GM21529 (cell line): ENCODE data around the gene UXT.
"Not testable (repeated sequence)": the region's sequence is repeated elsewhere in the genome, so short reads cannot be mapped to it uniquely, and the experiment has no call there.

Experiments
- ATAC-seq: cut with Tn5 transposase; IDR thresholded peaks from one replicate; pipeline ENCODE4 v1.9.1; 2021; ENCODE audit not compliant: unreplicated experiment

UXT gene, protein sequence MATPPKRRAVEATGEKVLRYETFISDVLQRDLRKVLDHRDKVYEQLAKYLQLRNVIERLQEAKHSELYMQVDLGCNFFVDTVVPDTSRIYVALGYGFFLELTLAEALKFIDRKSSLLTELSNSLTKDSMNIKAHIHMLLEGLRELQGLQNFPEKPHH

DNA sequence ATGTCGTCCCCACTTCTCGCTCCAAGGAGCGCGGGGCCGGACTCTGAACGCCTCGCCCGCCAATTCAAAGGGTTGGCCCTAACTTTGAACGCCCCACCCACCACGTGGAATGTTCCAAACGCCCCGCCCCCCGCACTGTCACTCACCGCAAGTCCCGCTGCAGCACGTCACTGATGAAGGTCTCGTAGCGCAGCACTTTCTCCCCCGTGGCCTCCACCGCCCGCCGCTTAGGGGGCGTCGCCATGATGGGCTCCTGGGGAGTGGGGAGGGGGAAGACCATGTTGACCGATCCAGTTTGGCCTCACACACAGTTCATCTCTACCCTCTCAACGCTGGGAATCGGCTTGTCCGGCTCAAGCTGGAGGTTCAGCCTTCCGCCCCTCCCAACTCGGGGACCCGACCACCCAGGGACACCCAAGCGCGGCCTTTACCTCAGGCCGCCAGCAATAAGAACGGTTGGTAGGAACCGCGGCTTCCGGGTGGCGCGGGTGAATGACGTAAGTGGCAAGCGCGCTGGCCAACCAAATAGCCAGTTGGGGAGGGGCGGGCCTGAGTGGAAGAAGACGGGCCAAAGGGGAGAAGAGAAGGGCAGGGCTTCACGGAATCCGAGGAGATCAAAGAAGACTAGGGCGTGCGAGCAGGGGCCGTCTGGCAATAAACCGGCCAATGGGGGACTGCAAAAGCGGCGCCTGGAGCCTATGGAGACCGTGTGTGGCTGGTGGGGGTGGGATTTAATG, at the start of gene UXT:
Gene UXT (minus strand): TSS at position 497 of the 737 bp plus-strand sequence. CDS start 253 bp downstream, at position 244.
- ATAC-seq: peak; percentile 77

DNA sequence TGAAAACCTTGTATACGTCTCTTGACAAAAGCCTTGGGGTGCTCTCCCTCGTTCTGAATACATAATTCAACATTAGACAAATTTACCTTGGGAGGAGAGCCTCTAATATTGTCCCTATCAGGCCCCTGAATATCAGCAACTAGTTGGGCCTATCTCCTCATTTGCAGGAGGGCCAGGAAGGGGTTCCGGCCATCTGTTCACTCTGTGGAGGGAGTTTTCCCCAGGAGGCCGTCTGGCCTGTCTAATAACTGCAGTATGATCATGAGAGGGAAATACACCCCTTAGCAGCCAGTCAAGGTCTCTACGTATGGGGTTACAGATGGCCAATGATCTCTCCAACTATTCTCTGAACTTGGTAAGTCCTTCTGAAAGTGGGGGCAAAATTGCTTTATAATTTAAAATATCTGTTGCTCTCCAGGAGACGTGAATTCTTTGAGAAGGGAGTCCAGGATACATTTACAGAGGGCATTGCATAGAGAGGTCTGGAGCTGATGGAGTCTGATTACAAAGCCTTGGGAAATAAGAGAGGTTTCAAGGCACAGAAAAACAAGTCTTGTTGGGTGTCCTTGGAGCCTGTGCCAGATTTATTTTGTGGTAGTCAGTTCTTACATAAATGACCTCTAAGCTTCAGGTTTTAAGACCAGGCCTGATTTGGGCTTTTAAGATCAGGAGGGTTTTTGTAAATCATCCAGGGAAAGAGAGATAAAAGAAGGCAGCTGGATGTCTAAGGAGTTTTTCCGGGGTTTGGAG, 48.2 kb upstream of the UXT start:
- no peak for ATAC-seq

DNA sequence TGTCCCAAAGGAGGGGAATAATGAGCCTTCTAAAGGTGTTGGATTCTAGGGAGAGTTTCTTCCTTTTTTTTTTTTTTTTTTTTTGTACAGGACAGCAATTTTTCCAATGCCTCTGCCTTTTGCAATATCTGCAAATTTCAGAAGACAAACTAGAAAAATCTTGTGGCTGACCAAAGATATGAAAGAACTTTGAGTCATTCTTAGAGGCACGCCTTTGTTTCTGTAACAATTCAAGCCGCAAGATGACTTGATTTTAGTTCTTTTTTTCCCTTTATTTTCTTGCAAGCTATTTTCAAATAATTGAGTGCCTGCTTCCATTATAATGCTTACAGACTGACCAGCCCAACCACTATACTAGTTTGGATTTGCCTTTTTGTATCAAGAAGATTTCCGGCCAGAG, 47.6 kb upstream of the UXT start:
- no peak for ATAC-seq

DNA sequence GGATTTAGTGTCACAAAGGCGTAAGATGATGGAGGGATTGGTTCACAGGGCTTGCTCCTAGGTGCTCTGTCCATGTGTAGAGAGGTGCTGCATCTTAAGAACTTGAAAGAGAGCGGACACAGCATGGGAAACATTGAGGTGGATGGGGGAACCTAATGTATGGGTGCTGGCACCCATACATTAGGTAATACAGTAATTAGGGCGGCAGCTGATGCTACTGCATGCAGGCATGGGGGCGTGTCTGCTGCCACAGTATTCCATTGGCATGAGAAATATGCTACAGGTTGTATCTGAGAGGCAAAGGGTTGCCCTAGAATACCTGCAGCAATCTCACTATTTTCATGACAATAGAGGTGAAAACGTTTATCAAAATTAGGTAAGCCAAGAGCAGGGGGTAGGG, 45.8 kb upstream of the UXT start:
- ATAC-seq: no peak

DNA sequence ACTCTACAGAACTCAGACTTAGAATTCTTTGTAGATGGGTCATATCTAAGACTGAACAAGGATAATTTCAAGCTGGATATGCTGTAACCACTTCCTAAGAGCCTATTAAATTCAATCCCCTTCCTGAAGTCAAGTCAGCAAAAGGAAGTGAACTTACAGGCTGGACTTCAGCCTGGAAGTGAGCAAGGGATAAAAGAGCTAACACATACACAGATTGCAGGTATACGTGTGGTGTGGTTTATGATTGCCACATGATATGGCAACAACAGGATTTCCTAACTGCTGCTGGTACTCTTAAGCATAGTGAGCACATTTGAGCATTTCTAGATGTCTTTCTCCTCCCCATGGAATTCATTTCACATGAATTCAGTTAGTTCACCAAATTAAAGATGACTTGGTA, 38.2 kb upstream of the UXT start:
- no peak for ATAC-seq

DNA sequence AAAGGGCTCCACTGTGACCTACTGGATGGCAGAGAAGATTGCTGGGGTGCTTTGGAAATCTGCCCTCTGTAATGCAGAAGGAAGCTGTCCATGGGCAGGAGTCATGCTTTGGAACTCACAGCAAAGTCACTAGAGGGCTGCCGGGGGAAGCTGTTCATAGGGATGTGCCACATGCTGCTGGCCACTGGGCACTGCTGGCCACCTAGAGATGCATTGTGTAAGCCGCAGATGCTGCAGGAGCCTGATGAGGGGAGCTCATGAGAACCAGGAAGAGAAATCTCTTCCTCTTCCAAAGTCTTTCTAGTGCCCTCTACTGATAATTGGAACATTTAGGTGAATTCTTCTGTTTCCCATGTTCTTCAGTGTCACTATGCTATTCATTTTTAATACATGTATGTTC, 31.2 kb upstream of the UXT start:
- ATAC-seq: no peak

DNA sequence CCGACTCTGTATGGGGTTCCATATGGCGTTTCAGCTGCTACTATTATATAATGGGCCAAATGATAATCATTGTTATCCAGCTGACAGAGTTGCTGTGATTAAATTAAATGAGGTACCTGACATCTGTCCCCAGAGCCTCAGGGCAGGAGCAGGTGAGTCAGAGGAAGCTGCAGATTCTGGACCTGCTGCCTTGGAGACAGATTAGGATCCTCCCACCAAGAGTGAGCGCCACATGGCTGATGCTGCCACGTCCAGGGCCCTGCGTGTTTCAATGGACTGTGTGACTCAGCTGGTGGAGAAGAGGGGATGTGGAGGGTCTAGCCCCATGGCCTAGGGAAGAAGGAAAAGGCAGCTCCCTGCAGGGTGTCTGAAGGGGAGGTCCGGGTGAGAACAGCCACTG, 28.3 kb upstream of the UXT start:
- ATAC-seq: no peak

DNA sequence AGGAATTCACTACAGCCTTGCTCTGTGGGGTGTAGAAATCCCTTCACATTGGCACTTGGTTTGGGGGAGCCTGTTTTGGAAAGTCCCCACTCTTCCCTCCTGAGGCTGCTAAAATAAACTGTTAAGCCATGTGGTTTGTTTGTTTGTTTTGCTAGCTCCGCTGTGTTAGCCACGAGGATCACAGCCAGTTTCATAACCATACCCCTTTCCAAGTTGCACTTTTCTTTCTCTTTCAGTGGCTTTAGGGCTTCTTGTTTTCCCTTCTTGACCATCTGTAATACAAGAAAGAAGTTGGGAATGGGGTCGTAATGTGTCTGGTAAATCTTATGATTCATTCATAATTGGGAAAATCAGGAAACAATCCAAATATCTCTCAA, 24.8 kb upstream of the UXT start:
- ATAC-seq: no peak

DNA sequence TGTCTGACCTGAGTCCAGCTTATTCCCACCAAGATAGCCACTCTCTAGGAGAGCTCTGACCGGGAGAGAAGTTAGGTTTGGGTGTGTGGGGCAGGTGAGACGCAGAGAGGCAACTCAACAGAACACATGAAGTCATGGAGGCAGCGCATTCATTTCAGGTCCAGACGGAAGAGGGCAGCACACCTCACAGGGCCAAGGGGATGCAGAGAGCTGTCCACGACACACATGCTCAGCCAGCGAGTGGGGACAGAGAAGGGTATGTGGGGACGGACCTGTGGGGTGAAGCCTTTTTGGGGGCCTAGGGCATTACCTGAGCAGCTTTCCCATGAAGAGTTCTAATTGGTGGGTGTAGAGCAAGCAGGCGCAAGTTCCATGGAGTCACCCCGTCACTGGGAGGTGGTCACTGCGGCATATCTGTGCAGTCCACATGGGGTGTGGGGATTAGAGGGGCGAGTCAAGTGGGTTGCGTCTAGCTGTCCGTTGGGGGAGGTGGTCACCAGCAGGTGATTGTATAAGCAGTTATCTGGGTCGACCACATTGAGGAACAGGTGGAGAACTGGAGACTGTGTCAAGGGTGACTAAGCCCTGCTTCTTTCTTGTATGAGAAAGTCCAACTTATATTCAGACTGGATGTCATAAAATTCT, 24.3 kb upstream of the UXT start:
- no peak for ATAC-seq

DNA sequence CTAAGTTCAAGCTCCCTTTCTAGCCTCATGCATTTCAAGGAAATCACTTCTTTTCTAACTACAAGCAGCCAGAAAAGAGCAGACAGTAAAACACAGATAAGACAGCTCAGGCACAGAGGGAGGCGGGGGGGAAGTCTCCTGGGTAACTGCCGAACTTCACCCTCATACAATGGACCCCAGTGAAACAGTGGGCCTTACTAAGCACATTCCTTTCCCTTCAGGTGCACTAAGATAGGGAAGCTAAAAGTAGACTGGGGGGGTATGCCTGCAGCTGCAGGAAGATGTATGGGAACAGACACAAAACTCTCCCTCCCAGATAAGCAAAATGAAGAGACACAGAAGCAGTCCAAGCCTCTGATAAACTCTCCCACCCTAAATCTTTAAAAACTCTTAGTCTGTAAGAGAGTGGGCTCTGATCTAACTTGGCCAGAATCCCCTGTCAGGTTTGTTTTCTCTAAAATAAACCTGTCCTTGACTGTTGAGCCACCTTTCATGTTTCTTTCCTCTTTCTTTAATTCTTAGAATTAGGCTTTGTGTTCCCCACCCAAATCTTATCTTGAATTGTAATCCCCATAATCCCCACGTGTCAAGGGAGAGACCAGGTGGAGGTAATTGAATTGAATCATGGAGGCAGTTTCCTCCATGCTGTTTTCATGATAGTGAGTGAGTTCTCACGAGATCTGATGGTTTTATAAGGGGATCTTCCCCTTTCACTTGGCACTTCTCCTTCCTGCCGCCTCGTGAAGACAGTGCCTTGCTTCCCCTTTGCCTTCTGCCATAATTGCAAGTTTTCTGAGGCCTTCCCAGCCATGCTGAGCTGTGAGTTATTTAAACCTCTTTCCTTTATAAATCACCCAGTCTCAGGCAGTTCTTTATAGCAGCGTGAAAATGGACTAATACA, 17.2 kb upstream of the UXT start:
- ATAC-seq: not testable (repeated sequence)

DNA sequence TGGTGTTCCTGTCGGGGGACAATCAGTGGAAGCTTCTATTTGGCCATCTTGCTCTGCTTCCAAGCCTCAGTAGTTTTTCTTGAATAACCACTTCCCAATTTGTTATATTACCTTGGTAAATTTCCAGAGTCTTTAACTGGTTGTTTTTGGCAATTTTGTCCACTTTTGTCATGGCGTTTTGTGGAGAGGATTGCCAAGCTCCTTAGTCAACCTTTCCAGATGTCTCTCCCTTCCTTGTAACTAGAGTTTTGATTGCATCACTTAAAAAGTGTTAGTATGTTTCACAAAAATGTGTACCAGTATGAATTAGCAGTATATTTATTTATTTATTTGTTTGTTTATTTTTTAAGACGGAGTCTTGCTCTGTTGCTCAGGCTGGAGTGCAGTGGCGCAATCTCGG, 15.8 kb upstream of the UXT start:
- no peak for ATAC-seq

DNA sequence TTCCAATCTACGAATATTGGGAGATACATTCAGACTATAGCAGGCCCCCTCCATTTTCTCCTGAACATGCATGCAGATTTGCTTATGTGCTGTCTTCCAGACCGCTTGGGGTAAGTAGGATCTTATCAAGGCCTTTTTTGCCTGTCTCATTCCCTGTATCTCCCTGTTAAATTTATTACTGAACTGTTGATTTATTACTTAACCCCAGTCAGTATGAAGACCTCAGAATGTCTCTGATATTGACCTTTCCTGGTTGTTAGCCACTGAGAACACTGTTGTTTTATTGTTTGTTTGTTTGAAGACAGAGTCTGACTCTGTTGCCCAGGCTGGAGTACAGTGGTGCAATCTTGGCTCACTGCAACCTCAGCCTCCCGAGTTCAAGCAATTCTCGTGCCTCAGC, 6.8 kb upstream of the UXT start:
- not testable (repeated sequence) for ATAC-seq

DNA sequence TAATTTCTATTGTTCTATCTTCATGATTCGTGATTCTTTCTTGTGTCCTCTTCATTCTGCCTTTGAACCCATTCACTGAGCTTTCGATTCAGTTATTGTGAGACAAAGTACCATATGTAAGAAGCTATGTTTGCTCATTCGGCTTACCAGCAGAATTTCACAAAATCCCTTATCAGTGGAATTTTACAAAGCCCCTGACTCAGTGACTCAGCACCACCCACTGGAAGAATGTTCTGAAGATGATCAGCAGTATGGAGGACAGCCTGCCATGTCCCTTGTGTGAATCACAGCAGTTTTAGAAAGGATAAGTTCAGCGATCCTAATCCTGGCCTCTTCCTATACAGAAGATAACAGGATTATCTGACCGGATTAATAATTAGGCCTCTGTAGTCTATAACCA, 5.8 kb upstream of the UXT start:
- no peak for ATAC-seq

DNA sequence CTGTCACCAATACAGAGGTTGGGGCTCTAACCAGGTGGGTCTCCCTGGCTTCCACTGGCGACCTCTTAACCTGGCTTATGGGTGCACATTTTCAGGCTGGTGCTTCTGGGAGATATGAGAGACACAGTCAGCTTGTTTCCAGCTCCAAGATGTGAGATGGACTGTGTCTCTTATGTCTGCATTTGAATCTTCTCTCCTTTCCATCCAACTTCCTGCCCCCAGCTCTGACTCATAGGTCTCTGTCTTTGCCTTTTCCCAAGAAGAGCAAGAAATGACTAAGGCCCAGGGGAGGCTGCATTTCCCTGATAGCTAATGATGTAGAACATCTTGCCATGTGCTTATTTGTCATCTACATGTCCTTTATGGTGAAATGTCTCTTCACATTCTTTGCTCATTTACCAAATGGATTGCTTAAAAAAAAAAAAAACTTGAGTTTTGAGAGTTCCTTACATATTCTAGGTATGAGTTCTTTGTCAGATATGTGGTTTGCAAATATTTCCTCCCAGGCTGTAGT, 3.2 kb upstream of the UXT start:
- no peak for ATAC-seq

DNA sequence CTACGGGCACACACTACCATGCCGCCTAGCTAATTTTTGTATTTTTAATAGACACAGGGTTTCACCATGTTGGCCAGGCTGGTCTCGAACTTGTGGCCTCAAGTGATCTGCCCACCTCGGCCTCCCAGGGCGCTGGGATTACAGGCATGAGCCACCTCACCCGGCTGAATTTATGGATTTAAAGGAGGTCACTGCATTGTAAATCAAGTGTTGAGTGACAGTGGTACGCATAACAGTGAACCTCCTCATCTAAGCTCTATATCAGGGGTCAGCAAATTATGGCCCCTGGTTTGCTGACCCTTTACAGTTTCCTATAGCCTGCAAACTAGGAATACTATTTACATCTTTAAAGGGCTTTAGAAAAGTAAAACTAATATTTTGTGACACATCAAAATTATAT, 2.6 kb upstream of the UXT start:
- no peak for ATAC-seq

DNA sequence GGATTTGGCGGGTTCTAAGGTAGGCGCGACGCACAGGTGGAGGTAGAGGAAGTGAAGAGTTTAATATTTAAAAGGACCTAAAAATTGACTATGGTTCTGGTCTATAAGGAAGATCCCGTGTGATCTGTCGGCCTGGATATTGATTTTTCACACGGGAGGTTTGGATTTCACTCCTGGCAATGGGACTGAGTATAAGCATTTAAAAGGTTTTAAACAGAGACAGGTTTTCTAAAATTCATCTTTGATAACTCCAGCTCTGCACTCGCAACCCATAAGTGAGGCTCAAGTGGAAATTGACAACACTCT, 394 bp upstream of the UXT start:
- ATAC-seq: no peak

DNA sequence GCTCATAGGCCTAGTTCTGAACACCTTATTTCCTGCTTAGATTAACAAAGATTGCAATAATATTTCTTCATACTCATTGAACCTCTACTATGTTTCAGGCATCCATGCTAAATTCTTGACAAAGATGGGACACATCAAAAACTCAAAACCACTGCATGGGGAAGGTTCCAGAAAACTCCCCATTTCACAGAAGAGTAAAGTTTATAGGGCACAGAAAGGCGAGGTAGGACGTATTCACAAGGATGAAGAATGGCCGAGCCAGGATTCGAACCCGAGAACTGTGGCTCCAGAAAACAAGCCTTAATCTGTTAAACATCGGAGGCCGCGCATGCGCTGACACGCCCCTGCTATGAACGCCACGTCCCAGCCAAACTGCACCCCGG, 688 bp downstream of the UXT start:
- no peak for ATAC-seq

DNA sequence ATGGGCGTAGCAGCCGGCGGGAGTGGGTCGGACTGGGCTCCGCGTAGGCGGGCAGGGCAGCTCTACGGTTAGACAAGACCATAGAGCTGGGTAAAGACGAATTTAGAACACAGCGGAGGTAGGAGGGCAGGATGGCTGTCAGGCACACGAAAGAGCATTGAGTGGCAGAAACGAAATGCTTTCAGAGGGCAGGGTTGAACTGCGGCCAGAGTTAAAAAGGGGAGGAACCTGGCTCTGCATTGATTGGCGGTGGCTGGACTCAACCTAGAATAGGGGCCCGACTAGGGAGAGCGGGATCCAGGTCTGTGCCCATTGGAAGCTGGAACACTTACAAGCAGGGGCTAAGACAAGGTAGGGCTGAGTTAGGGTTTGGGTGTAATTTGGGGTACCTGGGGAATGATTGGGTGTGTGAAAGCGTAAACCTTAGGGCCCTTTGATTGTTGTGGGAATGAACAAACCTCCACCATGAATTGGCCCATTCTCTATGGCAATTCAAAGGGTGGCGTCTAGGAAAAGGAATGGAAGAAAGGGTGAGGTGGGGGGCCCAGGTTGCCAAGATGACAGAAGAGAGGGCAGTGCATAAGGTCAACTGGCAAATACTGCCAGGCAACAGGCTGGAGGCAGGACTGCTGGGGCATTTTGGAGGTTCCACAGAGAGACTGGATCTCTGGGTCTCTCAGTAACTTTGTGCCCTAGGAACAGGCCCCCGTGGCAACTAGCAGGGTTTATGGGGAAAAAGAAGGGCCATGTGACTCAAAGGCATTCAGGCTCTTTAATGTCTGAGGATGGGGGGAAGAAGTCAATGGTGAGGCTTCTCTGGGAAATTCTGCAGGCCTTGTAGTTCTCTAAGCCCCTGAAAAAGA, 7.7 kb downstream of the UXT start:
- no peak for ATAC-seq

DNA sequence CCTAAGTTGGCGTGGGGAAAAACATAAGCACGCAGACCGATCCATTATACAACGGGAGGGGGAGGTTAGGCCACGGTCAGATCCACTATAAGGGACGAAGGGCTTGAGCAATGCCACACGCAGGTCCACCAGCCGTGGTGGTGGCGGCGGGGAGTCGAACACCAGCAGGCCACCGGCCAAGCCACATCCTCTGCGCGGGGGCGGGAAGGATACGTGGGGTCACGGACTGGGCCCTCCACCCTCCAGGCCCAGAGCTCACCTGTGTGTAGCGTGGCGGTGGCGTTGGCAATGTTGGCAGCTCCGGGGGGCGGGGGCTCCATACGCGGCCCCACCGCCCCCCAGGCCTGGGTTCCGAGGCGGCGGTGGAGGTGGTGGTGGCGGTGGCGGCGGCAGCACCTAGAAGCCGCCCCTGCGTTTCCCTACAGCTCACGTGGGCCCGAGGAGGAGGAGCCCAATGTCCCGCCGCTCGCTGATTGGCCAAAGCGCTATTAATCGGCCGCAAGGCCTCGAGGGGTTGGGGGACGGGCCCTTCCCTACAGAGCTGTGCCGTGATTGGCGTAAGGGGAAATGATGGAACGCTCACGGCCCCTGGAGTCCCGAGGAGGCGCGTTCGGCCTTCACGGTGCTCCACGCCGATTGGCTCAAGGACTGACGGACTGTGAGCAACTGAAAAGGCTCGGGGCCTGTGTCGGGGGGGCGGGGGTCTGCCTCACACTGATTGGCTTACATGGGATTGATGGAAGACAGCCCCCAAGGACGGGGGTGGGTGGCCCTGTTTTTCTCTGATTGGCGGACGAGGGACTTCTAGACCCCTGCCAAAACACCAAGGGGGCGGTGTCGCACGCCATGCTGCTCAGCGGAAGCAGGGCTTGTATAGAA, 8.6 kb downstream of the UXT start, which contains the start of gene ELK1:
Gene ELK1 (minus strand): TSS at position 400 of the 879 bp plus-strand sequence. CDS start 9,122 bp downstream, outside the sequence.
- ATAC-seq: peak; percentile 88
